ENCODE measurements around the gene CNNM2.
A peak's percentile ranks its signal among the peaks of the same experiment; 100 is the strongest.
"Not testable (repeated sequence)": the region's sequence is repeated elsewhere in the genome, so short reads cannot be mapped to it uniquely, and the experiment has no call there.

Gene CNNM2

GRCh38 chr10:103111031-103111917 lies 193.2 kb downstream of the CNNM2 start:
- no peak for ATAC-seq

- ATAC-seq, result peak; percentile 97
Observed at GRCh38 chr10:103111918-103112877, 194.1 kb downstream of the CNNM2 start.

- ATAC-seq, result no peak
Observed at GRCh38 chr10:103114876-103115275, 196.8 kb downstream of the CNNM2 start.

- no peak for ATAC-seq
Observed at GRCh38 chr10:103117247-103117646, 199.2 kb downstream of the CNNM2 start.

- no peak for ATAC-seq
Observed at GRCh38 chr10:103120546-103120945, 202.5 kb downstream of the CNNM2 start.

- no peak for ATAC-seq
Observed at GRCh38 chr10:103120977-103121735, 203.1 kb downstream of the CNNM2 start.

- no peak for ATAC-seq
Observed at GRCh38 chr10:103123282-103124024, 205.4 kb downstream of the CNNM2 start.

- ATAC-seq, result no peak
Observed at GRCh38 chr10:103124420-103125096, 206.5 kb downstream of the CNNM2 start.

- ATAC-seq, result no peak
Observed at GRCh38 chr10:103125323-103126267, 207.5 kb downstream of the CNNM2 start.

GRCh38 chr10:103127241-103127640 lies 209.1 kb downstream of the CNNM2 start:
- no peak for ATAC-seq

GRCh38 chr10:103130180-103130579 lies 212.1 kb downstream of the CNNM2 start:
- ATAC-seq, result not testable (repeated sequence)

- no peak for ATAC-seq
Observed at GRCh38 chr10:103130910-103131309, 212.8 kb downstream of the CNNM2 start.

GRCh38 chr10:103135168-103135567 lies 217.1 kb downstream of the CNNM2 start:
- ATAC-seq, result peak; percentile 67 to 69

GRCh38 chr10:103139803-103140202 lies 221.7 kb downstream of the CNNM2 start:
- ATAC-seq, result no peak
